K562 (cell line): Measurements from ENCODE around the gene TEX54. TPM values are rescaled to one million over a fixed set of nuclear protein-coding genes. Genes with fewer than 3 reads are reported as not detected.
A peak's percentile ranks its signal among the peaks of the same experiment; 100 is the strongest.

Experiments used
- ATF7 ChIP-seq: fragments of 450-650 bp; IDR thresholded peaks from 2 replicates; pipeline ENCODE4 v1.7.1; 2014; ENCODE audit warnings: mild to moderate bottlenecking, moderate library complexity
- CBFA2T3 ChIP-seq: fragments of 450-650 bp; IDR thresholded peaks from 2 replicates; pipeline ENCODE4 v1.6.1; 2017
- CBX1 ChIP-seq: sonication (generic); IDR thresholded peaks from 2 replicates; pipeline ENCODE4 v1.6.1; 2016; ENCODE audit warnings: antibody characterized with exemption, low read depth, mild to moderate bottlenecking
- CBX2 ChIP-seq: fragments of 200-600 bp; sonication (generic); IDR thresholded peaks from one replicate; pipeline ENCODE4 v1.6.1; 2012; ENCODE audit warnings: mild to moderate bottlenecking, low read length, inconsistent platforms; ENCODE audit not compliant: insufficient read depth, poor library complexity, severe bottlenecking
- CREB5 ChIP-seq: fragments of 250-450 bp; sonication (Bioruptor Pico); IDR thresholded peaks from 2 replicates; pipeline ENCODE4 v1.5.0; 2020; ENCODE audit warnings: mild to moderate bottlenecking
- DDX20 ChIP-seq: fragments of 450-650 bp; IDR thresholded peaks from 2 replicates; pipeline ENCODE4 v1.6.1; 2016; ENCODE audit warnings: missing genetic modification characterization, low read depth, mild to moderate bottlenecking, missing compliant biosample characterization, moderate library complexity
- E2F3 ChIP-seq: fragments of 250-450 bp; sonication (Bioruptor Pico); IDR thresholded peaks from 2 replicates; pipeline ENCODE4 v1.4.0; 2020; ENCODE audit warnings: mild to moderate bottlenecking
- GABPB2 ChIP-seq: fragments of 250-450 bp; sonication (Bioruptor Pico); conservative IDR thresholded peaks from 2 replicates; pipeline ENCODE4 v1.5.1; 2021; ENCODE audit warnings: mild to moderate bottlenecking
- JUND ChIP-seq, 2 experiments: IDR thresholded peaks; 2 replicates in 1 of 2; 3 replicates in 1 of 2; pipeline ENCODE4 v1.6.1; 2011; ENCODE audit warnings: borderline replicate concordance in 2 of 2, low read depth in 2 of 2, low read length in 2 of 2, improper control_type of control experiment in 1 of 2, missing biosample characterization in 1 of 2, missing genetic modification characterization in 1 of 2, missing genetic modification reagents in 1 of 2
- KDM4B ChIP-seq, 2 experiments: fragments of 450-650 bp in 1 of 2; sonication (generic) in 1 of 2; IDR thresholded peaks; 2 replicates each; pipeline ENCODE4 v1.6.1; 2016 to 2017; ENCODE audit warnings: borderline replicate concordance in 2 of 2, antibody characterized with exemption in 1 of 2, low read depth in 1 of 2, mild to moderate bottlenecking in 1 of 2
- MITF ChIP-seq: IDR thresholded peaks from 2 replicates; pipeline ENCODE4 v1.6.1; 2014; ENCODE audit warnings: antibody characterized with exemption
- NFE2 ChIP-seq: IDR thresholded peaks from 2 replicates; pipeline ENCODE4 v1.6.1; 2014; ENCODE audit warnings: antibody characterized with exemption, low read depth
- POLR2AphosphoS2 ChIP-seq: IDR thresholded peaks from 2 replicates; pipeline ENCODE4 v1.6.1; 2012; ENCODE audit warnings: low read length, improper control_type of control experiment
- SAFB ChIP-seq: fragments of 200-400 bp; formaldehyde crosslinking; IDR thresholded peaks from 2 replicates; pipeline ENCODE4 v1.6.1; 2017; ENCODE audit warnings: low read depth, low read length, borderline replicate concordance
- SP2 ChIP-seq: IDR thresholded peaks from 2 replicates; pipeline ENCODE4 v1.6.1; 2011; ENCODE audit warnings: mild to moderate bottlenecking, low read depth, low read length, moderate library complexity; ENCODE audit not compliant: poor library complexity, severe bottlenecking; ENCODE audit errors: extremely low read depth
- TCFL5 ChIP-seq: fragments of 250-450 bp; sonication (Bioruptor Pico); conservative IDR thresholded peaks from 2 replicates; pipeline ENCODE4 v1.6.1; 2021; ENCODE audit warnings: mild to moderate bottlenecking, moderate library complexity, matching md5 sums
- polyA plus RNA-seq, 8 experiments: library from polyadenylated mRNA; depleted of rRNA in 4 of 8; stranded (reverse) in 5 of 8; unstranded in 3 of 8; fragments of >200 nt; fragmentation: Nextera tagmentation in 2 of 8; fragmentation: Illumina TruSeq in 1 of 8; extraction: Ambion mirVana in 2 of 8; extraction: Trizol in 1 of 8; gene quantifications; 2 replicates each; pipeline versions ENCODE4 v1.2.1 to v1.2.3, GENCODE V29; 2011 to 2014; ENCODE audit warnings: inconsistent platforms in 1 of 8, missing spikeins in 1 of 8
- total RNA-seq, 7 experiments: library from RNA; depleted of rRNA in 6 of 7; stranded (reverse); fragments of >200 nt in 6 of 7; fragmentation: Illumina TruSeq in 2 of 7; extraction: Trizol in 2 of 7; gene quantifications; 2 replicates each; pipeline versions ENCODE4 v1.2.1 to v1.2.3, GENCODE V29; 2011 to 2021; ENCODE audit warnings: low replicate concordance in 1 of 7
- TF ChIP-seq, protein P1 (sequence below), 2 experiments: IDR thresholded peaks in 1 of 2; conservative IDR thresholded peaks in 1 of 2; 2 replicates each; pipeline ENCODE4 v1.6.1; 2016; ENCODE audit warnings: low read depth in 2 of 2, mild to moderate bottlenecking in 1 of 2, missing compliant biosample characterization in 1 of 2, missing genetic modification characterization in 1 of 2, moderate library complexity in 1 of 2
- TF ChIP-seq, protein P2 (sequence below): sonication (generic); formaldehyde crosslinking; IDR thresholded peaks from 2 replicates; pipeline ENCODE4 v1.8.0; 2022; ENCODE audit warnings: mild to moderate bottlenecking, missing genetic modification reagents
- TF ChIP-seq, protein P3 (sequence below): sonication (generic); formaldehyde crosslinking; IDR thresholded peaks from 2 replicates; pipeline ENCODE4 v1.9.0; 2022; ENCODE audit warnings: mild to moderate bottlenecking, missing genetic modification reagents

TEX54 gene
- total and polyA plus RNA-seq, 9 of the 15 experiments (the other 6 are each of a cell fraction or from before 2014, with no cell fraction given), result not detected

DNA sequence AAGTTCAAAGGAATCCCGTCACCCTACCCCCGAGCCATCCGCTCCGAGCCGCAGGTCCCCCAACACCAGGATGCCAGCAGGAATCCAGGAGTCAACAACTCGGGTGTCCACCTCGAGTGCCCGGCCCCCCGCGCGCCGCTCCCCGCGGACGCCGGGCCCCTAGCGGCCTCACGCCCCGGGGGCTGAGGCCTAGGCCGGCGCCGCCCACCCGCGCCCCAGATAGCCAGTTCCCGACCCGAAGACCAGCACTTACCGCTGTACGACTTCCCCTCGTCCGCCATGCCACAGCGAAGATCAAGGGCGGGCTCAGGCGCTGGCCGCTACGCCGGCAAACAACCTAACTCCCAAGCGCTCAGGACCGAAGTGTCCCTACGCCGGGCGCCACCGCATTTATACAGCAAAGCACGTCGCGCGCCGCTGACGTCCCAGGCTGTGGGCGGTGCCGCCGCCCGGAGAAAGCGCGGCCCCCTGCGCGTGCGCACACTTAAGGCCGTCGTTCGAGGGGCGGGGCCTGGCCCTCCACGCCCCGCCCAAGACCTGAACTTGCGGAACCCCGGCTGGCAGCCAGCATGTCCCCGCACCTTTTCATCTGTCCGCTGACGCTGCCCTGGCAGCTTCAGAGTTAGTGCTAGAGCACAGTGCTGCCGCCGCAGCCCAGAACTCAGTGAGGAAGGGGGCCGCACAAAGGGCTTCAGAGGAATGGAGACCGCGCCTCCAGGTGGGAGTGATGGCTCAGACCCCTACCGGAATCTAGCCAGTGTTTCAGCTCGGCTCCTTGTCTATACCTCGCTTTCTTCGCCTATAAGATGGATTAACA, 27.4 kb downstream of the TEX54 start, which contains the start of gene NXF1 (continued):
- TF ChIP-seq, protein P1, sequence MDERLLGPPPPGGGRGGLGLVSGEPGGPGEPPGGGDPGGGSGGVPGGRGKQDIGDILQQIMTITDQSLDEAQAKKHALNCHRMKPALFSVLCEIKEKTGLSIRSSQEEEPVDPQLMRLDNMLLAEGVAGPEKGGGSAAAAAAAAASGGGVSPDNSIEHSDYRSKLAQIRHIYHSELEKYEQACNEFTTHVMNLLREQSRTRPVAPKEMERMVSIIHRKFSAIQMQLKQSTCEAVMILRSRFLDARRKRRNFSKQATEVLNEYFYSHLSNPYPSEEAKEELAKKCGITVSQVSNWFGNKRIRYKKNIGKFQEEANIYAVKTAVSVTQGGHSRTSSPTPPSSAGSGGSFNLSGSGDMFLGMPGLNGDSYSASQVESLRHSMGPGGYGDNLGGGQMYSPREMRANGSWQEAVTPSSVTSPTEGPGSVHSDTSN (CRISPR knock-in tag; IDR thresholded peaks at IDR 0.05; ENCODE audit: low read depth), result no peak
- TF ChIP-seq, protein P1 (tag; conservative IDR thresholded peaks at IDR 0.05; ENCODE audit: low read depth), result no peak
- TF ChIP-seq SAFB (no peak), ATF7 (peak; percentile 84), CBX2 (no peak), CBFA2T3 (no peak), E2F3 (CRISPR knock-in tag) (no peak; the same call in 1 of the 2 replicates), MITF (no peak), KDM4B (IDR thresholded peaks at IDR 0.05; ENCODE audit: borderline replicate concordance in 2 of 2, low read depth in 1 of 2) (no peak), CBX1 (peak; percentile 98), CREB5 (CRISPR knock-in tag) (peak; percentile 54; the same call in 1 of the 2 replicates), SP2 (no peak), NFE2 (no peak), TCFL5 (CRISPR knock-in tag) (no peak), GABPB2 (CRISPR knock-in tag) (no peak), DDX20 (tag) (no peak), JUND (IDR thresholded peaks at IDR 0.05; ENCODE audit: borderline replicate concordance, low read depth, low read length) (peak; percentile 56), JUND (tag; IDR thresholded peaks at IDR 0.05; ENCODE audit: borderline replicate concordance, low read depth, low read length) (peak; percentile 26; the same call in 1 of the 3 replicates), POLR2AphosphoS2 (peak; percentile 97)
- TF ChIP-seq, protein P2, sequence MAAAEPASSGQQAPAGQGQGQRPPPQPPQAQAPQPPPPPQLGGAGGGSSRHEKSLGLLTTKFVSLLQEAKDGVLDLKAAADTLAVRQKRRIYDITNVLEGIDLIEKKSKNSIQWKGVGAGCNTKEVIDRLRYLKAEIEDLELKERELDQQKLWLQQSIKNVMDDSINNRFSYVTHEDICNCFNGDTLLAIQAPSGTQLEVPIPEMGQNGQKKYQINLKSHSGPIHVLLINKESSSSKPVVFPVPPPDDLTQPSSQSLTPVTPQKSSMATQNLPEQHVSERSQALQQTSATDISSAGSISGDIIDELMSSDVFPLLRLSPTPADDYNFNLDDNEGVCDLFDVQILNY (CRISPR knock-in tag), result peak; percentile 81; the same call in 1 of the 2 replicates
- TF ChIP-seq, protein P3, sequence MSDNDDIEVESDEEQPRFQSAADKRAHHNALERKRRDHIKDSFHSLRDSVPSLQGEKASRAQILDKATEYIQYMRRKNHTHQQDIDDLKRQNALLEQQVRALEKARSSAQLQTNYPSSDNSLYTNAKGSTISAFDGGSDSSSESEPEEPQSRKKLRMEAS, result peak; percentile 73
